ENCODE measurements around the gene FBXW7. TPM values are rescaled to one million over a fixed set of nuclear protein-coding genes. Genes with fewer than 3 reads are reported as not detected.

FBXW7 gene
- total RNA-seq, 1 experiment from 2014 or later = 27.1 TPM

DNA sequence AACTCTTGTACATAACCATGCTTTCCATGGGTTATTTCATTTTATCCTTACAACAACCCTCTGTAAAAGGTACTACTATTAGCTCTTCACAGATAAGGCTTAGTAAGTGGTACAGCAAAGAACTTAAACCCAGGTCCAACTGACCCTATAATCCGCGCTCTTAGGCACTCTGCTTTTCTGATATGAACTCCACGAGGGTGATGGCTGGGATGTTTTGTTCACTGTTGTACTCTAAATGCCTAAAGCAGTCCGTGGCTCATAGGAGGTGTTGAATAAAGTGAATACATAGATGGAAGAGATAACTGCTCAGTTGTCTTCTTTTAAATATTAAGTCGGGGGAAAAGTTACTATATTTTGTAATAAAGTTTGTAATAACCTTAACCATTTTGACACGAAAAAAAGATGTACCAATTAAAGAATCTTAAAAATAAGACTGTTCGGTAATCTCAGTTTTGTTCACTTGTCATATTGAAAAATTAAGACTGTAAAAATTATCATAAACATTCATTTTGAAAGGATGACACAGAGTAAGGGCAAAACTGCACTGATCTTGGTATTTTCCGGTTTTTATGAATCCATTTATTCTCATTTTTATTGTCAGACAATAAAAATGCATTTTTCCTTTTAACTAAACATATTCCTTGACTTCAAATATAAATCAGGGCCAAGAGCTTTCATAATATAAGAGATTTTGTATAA lies 166.5 kb downstream of the FBXW7 start:
- WGBS (ENCODE audit: extremely low coverage, insufficient read length, low lambda C conversion rate) = no CpG with 5 or more reads among the region's 8 CpGs
- Histone ChIP-seq H4K91ac (ENCODE audit: insufficient read length, low read depth, low read length) (no peak overlapping the region), H3K9ac (ENCODE audit: extremely low read depth, insufficient read length, low read length) (no peak overlapping the region), H2AFZ (ENCODE audit: low read length) (no peak overlapping the region), H3K14ac (ENCODE audit: insufficient read depth, low read length) (no peak overlapping the region), H3K9me3 (ENCODE audit: control insufficient read depth, low read depth, low read length) (no peaks in the 10 kb centered on the region), H2BK15ac (ENCODE audit: low read depth, low read length) (no peak overlapping the region), H4K8ac (replicated peaks; ENCODE audit: insufficient read length, low read depth, low read length) (no peak overlapping the region), H3K79me1 (ENCODE audit: insufficient read depth, low read depth, low read length, poor library complexity, severe bottlenecking) (no peaks in the 10 kb centered on the region), H3T11ph (ENCODE audit: low read length) (no peak overlapping the region), H2BK5ac (ENCODE audit: insufficient read length, low read length) (no peak overlapping the region), H3K23ac (ENCODE audit: insufficient read length, low read depth, low read length) (no peak overlapping the region), H4K5ac (ENCODE audit: insufficient read length, low read depth, low read length) (no peak overlapping the region), H4K20me1 (ENCODE audit: control insufficient read depth, insufficient read depth, insufficient read length) (no peaks in the 10 kb centered on the region), H3K27me3 (ENCODE audit: insufficient read depth, low read length) (no peaks in the 10 kb centered on the region), H2BK12ac (ENCODE audit: insufficient read length, low read depth, low read length) (no peak overlapping the region), H3K79me2 (ENCODE audit: insufficient read depth, low read length) (no peaks in the 10 kb centered on the region), H3K4ac (ENCODE audit: low read depth, low read length) (no peak overlapping the region), H3K4me1 (ENCODE audit: insufficient read depth, low read length) (no peaks in the 10 kb centered on the region), H2BK120ac (ENCODE audit: low read depth, low read length, poor library complexity, severe bottlenecking) (no peak overlapping the region), H2AK5ac (ENCODE audit: insufficient read length, low read length) (no peak overlapping the region), H3K18ac (ENCODE audit: insufficient read length, low read depth, low read length) (no peak overlapping the region), H2BK20ac (ENCODE audit: low read depth, low read length, poor library complexity, severe bottlenecking) (no peak overlapping the region), H3K4me2 (ENCODE audit: insufficient read depth, insufficient read length, low read length) (no peak overlapping the region), H3K56ac (ENCODE audit: insufficient read length, low read depth, low read length) (no peak overlapping the region), H3K23me2 (ENCODE audit: insufficient read length, low read depth, low read length, poor library complexity, severe bottlenecking) (no peaks in the 10 kb centered on the region), H3K27ac (ENCODE audit: insufficient read length, low read depth, low read length) (no peak overlapping the region)
- Mint-ChIP-seq H3K27ac (no peak overlapping the region), H3K27me3 (ENCODE audit: low read depth) (no peaks in the 10 kb centered on the region), H3K36me3 (ENCODE audit: insufficient read depth in 1 of 3, low read depth in 3 of 3) (peaks cover 3 to 5% (median 3%) of the 10 kb centered on the region in 3 experiments; a peak in 4 of 7 replicates), H3K9me3 (peaks cover 3 to 4% of the 10 kb centered on the region in 2 experiments; a peak in 3 of 5 replicates), H3K4me1 (no peaks in the 10 kb centered on the region), H3K4me3 (no peak overlapping the region)
- TF ChIP-seq, protein P1, sequence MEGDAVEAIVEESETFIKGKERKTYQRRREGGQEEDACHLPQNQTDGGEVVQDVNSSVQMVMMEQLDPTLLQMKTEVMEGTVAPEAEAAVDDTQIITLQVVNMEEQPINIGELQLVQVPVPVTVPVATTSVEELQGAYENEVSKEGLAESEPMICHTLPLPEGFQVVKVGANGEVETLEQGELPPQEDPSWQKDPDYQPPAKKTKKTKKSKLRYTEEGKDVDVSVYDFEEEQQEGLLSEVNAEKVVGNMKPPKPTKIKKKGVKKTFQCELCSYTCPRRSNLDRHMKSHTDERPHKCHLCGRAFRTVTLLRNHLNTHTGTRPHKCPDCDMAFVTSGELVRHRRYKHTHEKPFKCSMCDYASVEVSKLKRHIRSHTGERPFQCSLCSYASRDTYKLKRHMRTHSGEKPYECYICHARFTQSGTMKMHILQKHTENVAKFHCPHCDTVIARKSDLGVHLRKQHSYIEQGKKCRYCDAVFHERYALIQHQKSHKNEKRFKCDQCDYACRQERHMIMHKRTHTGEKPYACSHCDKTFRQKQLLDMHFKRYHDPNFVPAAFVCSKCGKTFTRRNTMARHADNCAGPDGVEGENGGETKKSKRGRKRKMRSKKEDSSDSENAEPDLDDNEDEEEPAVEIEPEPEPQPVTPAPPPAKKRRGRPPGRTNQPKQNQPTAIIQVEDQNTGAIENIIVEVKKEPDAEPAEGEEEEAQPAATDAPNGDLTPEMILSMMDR (conservative IDR thresholded peaks at IDR 0.05) = no peak
- DNase-seq = no peak
